ENCODE results near the gene GNG4. TPM values are rescaled to one million over a fixed set of nuclear protein-coding genes. Genes with fewer than 3 reads are reported as not detected.
A peak's percentile ranks its signal among the peaks of the same experiment; 100 is the strongest.

Gene GNG4
- total RNA-seq, 1 experiment from 2014 or later, result 34.4 TPM

GRCh38 chr1:235683653-235684052, 34.1 kb upstream of the GNG4 start:
- H4K20me1 ChIP-seq (ENCODE audit: control insufficient read depth, insufficient read depth, insufficient read length), result no peaks in the 10 kb centered on the region
- H3K79me2 ChIP-seq (ENCODE audit: insufficient read depth, low read length), result no peaks in the 10 kb centered on the region
- peak overlapping the region; percentile 38 for H3K9ac ChIP-seq (ENCODE audit: extremely low read depth, insufficient read length, low read length)
- no peak overlapping the region for H2AFZ ChIP-seq (ENCODE audit: low read length)
- H3K4me3 Mint-ChIP-seq, result no peak overlapping the region
- no peak overlapping the region for H3K4ac ChIP-seq (ENCODE audit: low read depth, low read length)
- no peak overlapping the region for H4K8ac ChIP-seq (replicated peaks; ENCODE audit: insufficient read length, low read depth, low read length)
- H3K27me3 ChIP-seq (ENCODE audit: insufficient read depth, low read length), result no peaks in the 10 kb centered on the region
- no peak overlapping the region for H3K4me2 ChIP-seq (ENCODE audit: insufficient read depth, insufficient read length, low read length)
- no peak overlapping the region for H3K14ac ChIP-seq (ENCODE audit: insufficient read depth, low read length)
- no peak overlapping the region for H3K56ac ChIP-seq (ENCODE audit: insufficient read length, low read depth, low read length)
- H2BK20ac ChIP-seq (ENCODE audit: low read depth, low read length, poor library complexity, severe bottlenecking), result no peak overlapping the region
- no peak overlapping the region for H3T11ph ChIP-seq (ENCODE audit: low read length)
- H2BK15ac ChIP-seq (ENCODE audit: low read depth, low read length), result no peak overlapping the region
- H3K4me1 ChIP-seq (ENCODE audit: insufficient read depth, low read length), result peaks cover 3% of the 10 kb centered on the region
- TF ChIP-seq, protein P1, sequence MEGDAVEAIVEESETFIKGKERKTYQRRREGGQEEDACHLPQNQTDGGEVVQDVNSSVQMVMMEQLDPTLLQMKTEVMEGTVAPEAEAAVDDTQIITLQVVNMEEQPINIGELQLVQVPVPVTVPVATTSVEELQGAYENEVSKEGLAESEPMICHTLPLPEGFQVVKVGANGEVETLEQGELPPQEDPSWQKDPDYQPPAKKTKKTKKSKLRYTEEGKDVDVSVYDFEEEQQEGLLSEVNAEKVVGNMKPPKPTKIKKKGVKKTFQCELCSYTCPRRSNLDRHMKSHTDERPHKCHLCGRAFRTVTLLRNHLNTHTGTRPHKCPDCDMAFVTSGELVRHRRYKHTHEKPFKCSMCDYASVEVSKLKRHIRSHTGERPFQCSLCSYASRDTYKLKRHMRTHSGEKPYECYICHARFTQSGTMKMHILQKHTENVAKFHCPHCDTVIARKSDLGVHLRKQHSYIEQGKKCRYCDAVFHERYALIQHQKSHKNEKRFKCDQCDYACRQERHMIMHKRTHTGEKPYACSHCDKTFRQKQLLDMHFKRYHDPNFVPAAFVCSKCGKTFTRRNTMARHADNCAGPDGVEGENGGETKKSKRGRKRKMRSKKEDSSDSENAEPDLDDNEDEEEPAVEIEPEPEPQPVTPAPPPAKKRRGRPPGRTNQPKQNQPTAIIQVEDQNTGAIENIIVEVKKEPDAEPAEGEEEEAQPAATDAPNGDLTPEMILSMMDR (conservative IDR thresholded peaks at IDR 0.05), result no peak
- no peaks in the 10 kb centered on the region for H3K36me3 Mint-ChIP-seq (ENCODE audit: insufficient read depth in 1 of 3, low read depth in 3 of 3)
- no peaks in the 10 kb centered on the region for H3K23me2 ChIP-seq (ENCODE audit: insufficient read length, low read depth, low read length, poor library complexity, severe bottlenecking)
- no peak overlapping the region for H4K91ac ChIP-seq (ENCODE audit: insufficient read length, low read depth, low read length)
- no peaks in the 10 kb centered on the region; the same call in none of the 2 replicates for H3K27me3 Mint-ChIP-seq (ENCODE audit: low read depth)
- H2BK5ac ChIP-seq (ENCODE audit: insufficient read length, low read length), result no peak overlapping the region
- H3K4me1 Mint-ChIP-seq, result peaks cover 13 to 23% of the 10 kb centered on the region in 2 experiments
- H3K9me3 Mint-ChIP-seq, result no peaks in the 10 kb centered on the region
- no peak overlapping the region for H3K23ac ChIP-seq (ENCODE audit: insufficient read length, low read depth, low read length)
- DNase-seq, result no peak
- H2BK12ac ChIP-seq (ENCODE audit: insufficient read length, low read depth, low read length), result no peak overlapping the region
- no CpG with 5 or more reads among the region's 1 CpG for WGBS (ENCODE audit: extremely low coverage, insufficient read length, low lambda C conversion rate)
- H3K27ac ChIP-seq (ENCODE audit: insufficient read length, low read depth, low read length), result no peak overlapping the region
- H3K9me3 ChIP-seq (ENCODE audit: control insufficient read depth, low read depth, low read length), result no peaks in the 10 kb centered on the region
- no peaks in the 10 kb centered on the region for H3K79me1 ChIP-seq (ENCODE audit: insufficient read depth, low read depth, low read length, poor library complexity, severe bottlenecking)
- no peak overlapping the region for H4K5ac ChIP-seq (ENCODE audit: insufficient read length, low read depth, low read length)
- H2BK120ac ChIP-seq (ENCODE audit: low read depth, low read length, poor library complexity, severe bottlenecking), result no peak overlapping the region
- H3K18ac ChIP-seq (ENCODE audit: insufficient read length, low read depth, low read length), result no peak overlapping the region
- H2AK5ac ChIP-seq (ENCODE audit: insufficient read length, low read length), result no peak overlapping the region
- H3K27ac Mint-ChIP-seq, result no peak overlapping the region
